ENCODE data around the gene MED31. TPM values are rescaled to one million over a fixed set of nuclear protein-coding genes. Genes with fewer than 3 reads are reported as not detected.

Gene MED31
- 8.5 and 10.8 TPM in 2 replicates for total RNA-seq

DNA sequence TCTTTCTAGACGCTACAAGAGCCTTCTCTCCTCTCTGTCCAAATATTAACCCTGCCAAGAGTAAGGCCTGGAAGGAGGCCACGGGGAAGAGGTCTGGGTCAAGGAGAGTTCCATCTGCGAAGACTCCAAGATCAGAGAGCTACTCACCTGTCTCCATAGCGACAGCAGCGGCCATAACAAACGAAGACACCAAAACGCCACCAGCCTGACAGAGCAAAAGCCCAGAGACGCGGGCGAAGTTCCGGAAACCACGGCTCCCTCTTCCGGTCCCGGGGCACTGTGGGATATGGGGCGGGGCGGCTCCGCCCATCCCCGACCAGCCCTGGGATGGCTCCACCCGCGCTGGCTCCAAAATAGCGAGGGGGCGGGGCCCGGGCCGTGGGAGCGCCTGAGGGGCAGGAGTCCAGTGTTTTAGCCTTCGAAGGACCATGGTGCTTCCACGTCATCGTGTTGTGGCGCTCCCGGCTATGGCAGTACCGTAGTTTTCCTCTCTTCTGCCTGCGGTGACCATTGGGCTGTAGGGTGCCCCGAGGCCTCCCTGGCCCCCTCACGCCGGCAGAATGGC, at the start of gene MED31, which contains the start of gene C17orf100:
Gene MED31, minus strand, starts transcription at position 252 of the 565 bp plus-strand sequence. Its CDS starts 77 bp downstream, at position 175.
Gene C17orf100, plus strand, starts transcription at position 409 of the 565 bp plus-strand sequence. Its CDS starts 152 bp downstream, at position 561.

DNA sequence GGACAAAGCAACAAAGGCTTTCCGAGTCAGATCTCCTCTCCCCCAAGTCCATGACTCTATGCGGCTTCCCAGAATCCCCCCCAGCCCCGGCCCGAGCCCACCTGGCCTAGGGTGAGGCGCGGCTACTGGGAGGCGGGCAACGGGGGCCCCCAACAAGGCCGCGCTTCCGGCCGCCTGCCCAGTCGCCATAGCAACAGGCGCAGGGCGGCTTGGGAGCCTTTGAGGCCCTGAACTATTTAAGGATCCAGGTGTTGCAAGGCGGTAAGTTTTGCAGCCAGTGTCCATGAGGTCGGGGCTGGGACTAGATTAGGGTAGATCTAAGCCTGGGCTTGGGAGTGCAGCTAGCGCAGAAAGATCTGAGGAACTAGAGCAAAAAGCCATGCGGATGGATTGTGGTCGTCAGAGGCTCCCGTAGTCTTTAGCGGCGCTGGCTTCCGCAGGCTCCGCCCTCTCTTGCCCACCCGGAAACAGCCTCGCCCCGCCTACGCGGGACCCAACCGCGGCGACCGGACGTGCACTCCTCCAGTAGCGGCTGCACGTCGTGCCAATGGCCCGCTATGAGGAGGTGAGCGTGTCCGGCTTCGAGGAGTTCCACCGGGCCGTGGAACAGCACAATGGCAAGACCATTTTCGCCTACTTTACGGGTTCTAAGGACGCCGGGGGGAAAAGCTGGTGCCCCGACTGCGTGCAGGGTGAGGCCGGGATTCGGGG, 10.7 kb downstream of the MED31 start, which contains the start of the genes KIAA0753 and TXNDC17:
Gene KIAA0753, minus strand, starts transcription at position 176 of the 711 bp plus-strand sequence. CDS start 5,608 bp downstream, outside the sequence.
Gene TXNDC17, plus strand, starts transcription at position 525 of the 711 bp plus-strand sequence. Its CDS starts 23 bp downstream, at position 548.

Small RNA genes within 50 kb of the gene (small RNA-seq; reads per million reads assigned to genes)
- gene MIR4520-1 (not detected), gene RNA5SP435 (0.24 reads per million)

Other genes starting within 250 kb of the MED31 start
- gene AIPL1, start 216.5 kb downstream of the MED31 start, total RNA-seq, result not detected in 2 replicates
- 8.8 and 16.2 TPM in 2 replicates for gene PIMREG, start 207.2 kb downstream of the MED31 start, total RNA-seq
- 1.1 and 1.3 TPM in 2 replicates for gene PITPNM3, start 95.0 kb downstream of the MED31 start, total RNA-seq
- gene KIAA0753, start 10.9 kb downstream of the MED31 start, total RNA-seq, result 18.0 and 18.6 TPM in 2 replicates
- gene TXNDC17, start 10.5 kb downstream of the MED31 start, total RNA-seq, result 110 and 117 TPM in 2 replicates
- 0.33 and 0.67 TPM in 2 replicates for gene C17orf100, start 157 bp upstream of the MED31 start, total RNA-seq
- not detected in 2 replicates for gene SLC13A5, start 61.8 kb upstream of the MED31 start, total RNA-seq
- 2.0 and 2.3 TPM in 2 replicates for gene XAF1, start 104.4 kb upstream of the MED31 start, total RNA-seq
- 0.19 and 5.9 TPM in 2 replicates for gene FBXO39, start 124.6 kb upstream of the MED31 start, total RNA-seq
- not detected in 2 replicates for gene TEKT1, start 180.1 kb upstream of the MED31 start, total RNA-seq

Measured in vein endothelial cell (primary cell).